HG02870 (cell line): ENCODE data around the gene C11orf91.
"Not testable (repeated sequence)": the region's sequence is repeated elsewhere in the genome, so short reads cannot be mapped to it uniquely, and the experiment has no call there.

Experiments
- ATAC-seq: cut with Tn5 transposase; IDR thresholded peaks from one replicate; pipeline ENCODE4 v1.9.1; 2021; ENCODE audit warnings: mild to moderate bottlenecking, moderate library complexity; ENCODE audit not compliant: unreplicated experiment

The C11orf91 gene

GRCh38 chr11:33670250-33671011 is 30.2 kb downstream of the C11orf91 start:
- no peak for ATAC-seq

- no peak for ATAC-seq
Measured at GRCh38 chr11:33669598-33670249, 30.9 kb downstream of the C11orf91 start.

- no peak for ATAC-seq
Measured at GRCh38 chr11:33668951-33669596, 31.6 kb downstream of the C11orf91 start.

- ATAC-seq: no peak
Measured at GRCh38 chr11:33668468-33668825, 32.2 kb downstream of the C11orf91 start.

- no peak for ATAC-seq
Measured at GRCh38 chr11:33667819-33668467, 32.7 kb downstream of the C11orf91 start.

GRCh38 chr11:33665350-33666106 is 35.1 kb downstream of the C11orf91 start:
- no peak for ATAC-seq

GRCh38 chr11:33664827-33665226 is 35.8 kb downstream of the C11orf91 start:
- ATAC-seq: no peak

- ATAC-seq: no peak
Measured at GRCh38 chr11:33664166-33664565, 36.5 kb downstream of the C11orf91 start.

GRCh38 chr11:33663121-33663520 is 37.5 kb downstream of the C11orf91 start:
- no peak for ATAC-seq

GRCh38 chr11:33661526-33661925 is 39.1 kb downstream of the C11orf91 start:
- not testable (repeated sequence) for ATAC-seq

GRCh38 chr11:33660962-33661361 is 39.7 kb downstream of the C11orf91 start:
- ATAC-seq: no peak

- ATAC-seq: no peak
Measured at GRCh38 chr11:33659370-33660139, 41.1 kb downstream of the C11orf91 start.

GRCh38 chr11:33658195-33658900 is 42.3 kb downstream of the C11orf91 start:
- no peak for ATAC-seq

GRCh38 chr11:33657757-33658156 is 42.9 kb downstream of the C11orf91 start:
- no peak for ATAC-seq

GRCh38 chr11:33656768-33657167 is 43.9 kb downstream of the C11orf91 start:
- no peak for ATAC-seq

- ATAC-seq: peak; percentile 73
Measured at GRCh38 chr11:33655842-33656600, 44.6 kb downstream of the C11orf91 start.

GRCh38 chr11:33654594-33654993 is 46.0 kb downstream of the C11orf91 start:
- no peak for ATAC-seq

- ATAC-seq: no peak
Measured at GRCh38 chr11:33652930-33653329, 47.7 kb downstream of the C11orf91 start.

- ATAC-seq: no peak
Measured at GRCh38 chr11:33652431-33652830, 48.2 kb downstream of the C11orf91 start.
